ENCODE data around the gene ETFRF1.

ETFRF1 gene

DNA sequence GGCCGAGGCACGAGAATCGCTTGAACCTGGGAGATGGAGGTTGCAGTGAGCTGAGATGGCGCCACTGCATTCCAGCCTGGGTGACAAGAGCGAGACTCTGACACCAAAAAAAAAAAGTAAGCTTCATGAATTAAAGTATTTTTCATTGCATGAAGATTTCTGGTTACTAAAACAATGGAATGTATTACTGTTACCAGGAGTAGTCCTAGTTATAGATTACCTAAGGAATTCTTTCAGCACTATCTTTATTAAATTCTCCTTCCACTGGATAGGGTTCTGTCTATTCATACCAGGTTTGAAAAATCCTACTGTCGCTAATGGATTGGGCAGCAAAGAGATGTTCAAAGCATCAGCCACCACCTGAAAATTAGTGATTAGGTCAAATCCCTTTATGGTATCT is 12.4 kb downstream of the ETFRF1 start:
- TF ChIP-seq FEZF1 (tag by site-specific recombination; IDR thresholded peaks at IDR 0.05) (no peak), ZNF114 (tag by site-specific recombination; IDR thresholded peaks at IDR 0.05) (no peak), ZNF26 (tag by site-specific recombination; IDR thresholded peaks at IDR 0.05) (no peak), ZNF280C (tag by site-specific recombination; IDR thresholded peaks at IDR 0.05) (no peak), ZNF311 (tag by site-specific recombination; IDR thresholded peaks at IDR 0.05; ENCODE audit: borderline replicate concordance) (no peak), ZNF843 (tag by site-specific recombination; IDR thresholded peaks at IDR 0.05) (no peak), SP3 (tag by site-specific recombination; IDR thresholded peaks at IDR 0.05) (no peak), IKZF3 (tag by site-specific recombination; IDR thresholded peaks at IDR 0.05) (no peak), MYNN (tag by site-specific recombination; IDR thresholded peaks at IDR 0.05; ENCODE audit: borderline replicate concordance) (no peak), SCRT2 (tag by site-specific recombination; IDR thresholded peaks at IDR 0.05) (no peak), ZNF416 (tag by site-specific recombination; IDR thresholded peaks at IDR 0.05) (no peak), GLI4 (tag by site-specific recombination; IDR thresholded peaks at IDR 0.05) (no peak), ZFP3 (tag by site-specific recombination; IDR thresholded peaks at IDR 0.05; ENCODE audit: low read depth) (no peak)
- TF ChIP-seq, protein P1, sequence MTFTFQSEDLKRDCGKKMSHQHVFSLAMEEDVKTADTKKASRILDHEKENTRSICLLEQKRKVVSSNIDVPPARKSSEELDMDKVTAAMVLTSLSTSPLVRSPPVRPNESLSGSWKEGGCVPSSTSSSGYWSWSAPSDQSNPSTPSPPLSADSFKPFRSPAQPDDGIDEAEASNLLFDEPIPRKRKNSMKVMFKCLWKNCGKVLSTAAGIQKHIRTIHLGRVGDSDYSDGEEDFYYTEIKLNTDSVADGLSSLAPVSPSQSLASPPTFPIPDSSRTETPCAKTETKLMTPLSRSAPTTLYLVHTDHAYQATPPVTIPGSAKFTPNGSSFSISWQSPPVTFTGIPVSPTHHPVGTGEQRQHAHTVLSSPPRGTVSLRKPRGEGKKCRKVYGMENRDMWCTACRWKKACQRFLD (tag by site-specific recombination; IDR thresholded peaks at IDR 0.05): no peak
- no peaks in the 10 kb centered on the region for H3K4me1 ChIP-seq (ENCODE audit: control insufficient read depth, insufficient read depth, low read length)
- ChIA-PET CTCF (interaction anchor here (0.5 kb wide), 1 partner anchor 89 kb away, joined by 3 read pairs; no protein-coding TSS in a partner anchor), POLR2A (no interaction called here)
- H3K36me3 ChIP-seq (ENCODE audit: control insufficient read depth in 2 of 2, insufficient read depth in 1 of 2, low read length in 2 of 2): peaks cover 24 to 35% of the 10 kb centered on the region in 2 experiments
- H3K4me3 ChIP-seq (ENCODE audit: low read depth, low read length): no peak overlapping the region
- H3K9me3 ChIP-seq (ENCODE audit: control insufficient read depth, insufficient read depth, low read depth, low read length): no peaks in the 10 kb centered on the region
- no peak overlapping the region for H3K27ac ChIP-seq (ENCODE audit: extremely low read depth, low read depth, low read length)

- Histone ChIP-seq H3K9me3 (ENCODE audit: control insufficient read depth, insufficient read depth, low read depth, low read length) (no peaks in the 10 kb centered on the region), H3K36me3 (ENCODE audit: control insufficient read depth in 2 of 2, insufficient read depth in 1 of 2, low read length in 2 of 2) (peaks cover 24 to 35% of the 10 kb centered on the region in 2 experiments), H3K4me1 (ENCODE audit: control insufficient read depth, insufficient read depth, low read length) (no peaks in the 10 kb centered on the region), H3K27ac (ENCODE audit: extremely low read depth, low read depth, low read length) (no peak overlapping the region), H3K4me3 (ENCODE audit: low read depth, low read length) (no peak overlapping the region)
- ChIA-PET POLR2A (no interaction called here), CTCF (interaction anchor here (0.5 kb wide), 1 partner anchor 90 kb away, joined by 3 read pairs; no protein-coding TSS in a partner anchor)
- TF ChIP-seq ZNF585B (tag by site-specific recombination; IDR thresholded peaks at IDR 0.05): no peak
- TF ChIP-seq YY1 (tag by site-specific recombination; IDR thresholded peaks at IDR 0.05): no peak
- no peak for TF ChIP-seq ZNF311 (tag by site-specific recombination; IDR thresholded peaks at IDR 0.05; ENCODE audit: borderline replicate concordance)
- TF ChIP-seq HOXA7 (CRISPR knock-in tag; IDR thresholded peaks at IDR 0.05; ENCODE audit: borderline replicate concordance): no peak
- no peak for TF ChIP-seq ZNF280C (tag by site-specific recombination; IDR thresholded peaks at IDR 0.05)
- no peak for TF ChIP-seq ZNF610 (tag by site-specific recombination; IDR thresholded peaks at IDR 0.05; ENCODE audit: borderline replicate concordance)
- TF ChIP-seq ZNF157 (tag by site-specific recombination; IDR thresholded peaks at IDR 0.05): no peak
- TF ChIP-seq ZNF121 (tag by site-specific recombination; IDR thresholded peaks at IDR 0.05): no peak
- TF ChIP-seq ZBTB8A (tag by site-specific recombination; IDR thresholded peaks at IDR 0.05): no peak
- no peak for TF ChIP-seq ZNF654 (tag by site-specific recombination; IDR thresholded peaks at IDR 0.05; ENCODE audit: low read depth)
- TF ChIP-seq ZNF830 (tag by site-specific recombination; IDR thresholded peaks at IDR 0.05; ENCODE audit: low read depth): no peak
- TF ChIP-seq ZBTB48 (tag by site-specific recombination; IDR thresholded peaks at IDR 0.05): no peak
Observed at GRCh38 chr12:25207846-25208245, 12.8 kb downstream of the ETFRF1 start.
